ENCODE results near the gene ZBTB20. TPM values are rescaled to one million over a fixed set of nuclear protein-coding genes. Genes with fewer than 3 reads are reported as not detected.

ZBTB20 gene
- total RNA-seq, 2 donors from 2014 or later, result 5.7 to 17.7 TPM

GRCh38 chr3:114487502-114487901 lies 659.6 kb downstream of the ZBTB20 start:
- Mint-ChIP-seq H3K4me1 (no peaks in the 10 kb centered on the region), H3K27me3 (no peaks in the 10 kb centered on the region), H3K9me3 (no peaks in the 10 kb centered on the region), H3K4me3 (no peak overlapping the region), H3K36me3 (ENCODE audit: low read depth) (no peaks in the 10 kb centered on the region), H3K27ac (no peak overlapping the region)
- ATAC-seq (replicated peaks), result no peak

DNA sequence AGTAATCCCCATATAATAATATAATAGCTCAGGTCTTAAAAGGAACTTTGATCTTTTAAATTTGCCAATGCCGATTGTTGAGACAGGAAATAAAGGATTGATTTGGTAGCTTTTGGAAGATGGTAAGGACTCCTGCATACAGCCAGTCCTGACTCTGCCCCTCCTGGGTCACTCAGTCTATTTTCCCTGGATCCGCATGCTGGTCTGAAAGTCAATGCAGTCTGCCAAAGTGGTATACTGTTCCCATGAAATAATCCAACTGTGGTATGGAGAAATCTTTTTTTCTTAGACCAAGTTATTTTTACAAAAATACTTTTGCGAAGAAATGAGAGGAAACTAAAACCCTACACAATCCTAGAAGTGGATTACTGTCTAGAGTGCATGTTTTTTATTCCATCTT lies 662.2 kb downstream of the ZBTB20 start:
- Mint-ChIP-seq H3K27ac (no peak overlapping the region), H3K4me3 (no peak overlapping the region), H3K27me3 (no peaks in the 10 kb centered on the region), H3K36me3 (ENCODE audit: low read depth) (no peaks in the 10 kb centered on the region), H3K4me1 (peaks cover 12% of the 10 kb centered on the region), H3K9me3 (no peaks in the 10 kb centered on the region)
- no peak for ATAC-seq (replicated peaks)

GRCh38 chr3:114481113-114481512 lies 666.0 kb downstream of the ZBTB20 start:
- peak overlapping the region; percentile 11 for H3K27ac Mint-ChIP-seq
- peak overlapping the region; percentile 22 for H3K4me3 Mint-ChIP-seq
- no peaks in the 10 kb centered on the region for H3K9me3 Mint-ChIP-seq
- H3K27me3 Mint-ChIP-seq, result no peaks in the 10 kb centered on the region
- H3K36me3 Mint-ChIP-seq (ENCODE audit: low read depth), result no peaks in the 10 kb centered on the region
- peak; percentile 42 for ATAC-seq (replicated peaks)
- H3K4me1 Mint-ChIP-seq, result peaks cover 12% of the 10 kb centered on the region

DNA sequence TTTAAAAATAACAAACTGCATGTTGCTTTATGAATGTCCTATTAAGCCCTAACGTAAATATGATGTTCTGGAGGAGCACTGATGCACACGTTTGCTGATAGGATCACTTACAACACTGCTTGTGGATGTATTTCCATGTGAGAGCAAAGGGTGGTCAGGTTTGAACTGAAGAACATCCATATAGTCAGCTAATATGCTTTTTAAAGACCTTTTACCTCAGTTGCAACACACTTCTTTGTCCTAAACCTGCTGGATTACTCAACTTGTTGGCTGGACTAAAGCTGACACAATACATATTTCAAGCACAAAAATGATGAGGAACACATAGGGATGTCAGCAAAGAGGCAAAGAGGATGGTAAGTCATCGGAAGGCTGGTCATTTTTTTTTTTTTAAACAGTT lies 666.6 kb downstream of the ZBTB20 start:
- Mint-ChIP-seq H3K27me3 (no peaks in the 10 kb centered on the region), H3K9me3 (no peaks in the 10 kb centered on the region), H3K36me3 (ENCODE audit: low read depth) (no peaks in the 10 kb centered on the region), H3K27ac (no peak overlapping the region), H3K4me3 (no peak overlapping the region), H3K4me1 (peaks cover 12% of the 10 kb centered on the region)
- ATAC-seq (replicated peaks), result no peak

- no peak overlapping the region for H3K27ac Mint-ChIP-seq
- H3K4me3 Mint-ChIP-seq, result no peak overlapping the region
- no peaks in the 10 kb centered on the region for H3K27me3 Mint-ChIP-seq
- no peak for ATAC-seq (replicated peaks)
- H3K36me3 Mint-ChIP-seq (ENCODE audit: low read depth), result no peaks in the 10 kb centered on the region
- no peaks in the 10 kb centered on the region for H3K9me3 Mint-ChIP-seq
- peaks cover 12% of the 10 kb centered on the region for H3K4me1 Mint-ChIP-seq
Observed at GRCh38 chr3:114478801-114479200, 668.3 kb downstream of the ZBTB20 start.

- H3K9me3 Mint-ChIP-seq, result no peaks in the 10 kb centered on the region
- H3K4me1 Mint-ChIP-seq, result peaks cover 4% of the 10 kb centered on the region
- H3K4me3 Mint-ChIP-seq, result no peak overlapping the region
- H3K27ac Mint-ChIP-seq, result no peak overlapping the region
- no peaks in the 10 kb centered on the region for H3K27me3 Mint-ChIP-seq
- no peak for ATAC-seq (replicated peaks)
- H3K36me3 Mint-ChIP-seq (ENCODE audit: low read depth), result no peaks in the 10 kb centered on the region
Observed at GRCh38 chr3:114476511-114476910, 670.6 kb downstream of the ZBTB20 start.

- Mint-ChIP-seq H3K36me3 (ENCODE audit: low read depth) (no peaks in the 10 kb centered on the region), H3K4me3 (no peak overlapping the region), H3K27ac (no peak overlapping the region), H3K4me1 (no peaks in the 10 kb centered on the region), H3K9me3 (no peaks in the 10 kb centered on the region), H3K27me3 (no peaks in the 10 kb centered on the region)
- ATAC-seq (replicated peaks), result no peak
Observed at GRCh38 chr3:114471478-114471877, 675.6 kb downstream of the ZBTB20 start.

- Mint-ChIP-seq H3K4me3 (no peak overlapping the region), H3K36me3 (ENCODE audit: low read depth) (no peaks in the 10 kb centered on the region), H3K4me1 (no peaks in the 10 kb centered on the region), H3K27me3 (no peaks in the 10 kb centered on the region), H3K27ac (no peak overlapping the region), H3K9me3 (no peaks in the 10 kb centered on the region)
- ATAC-seq (replicated peaks), result no peak
Observed at GRCh38 chr3:114469070-114469469, 678.0 kb downstream of the ZBTB20 start.

- H3K36me3 Mint-ChIP-seq (ENCODE audit: low read depth), result no peaks in the 10 kb centered on the region
- H3K9me3 Mint-ChIP-seq, result no peaks in the 10 kb centered on the region
- no peaks in the 10 kb centered on the region for H3K4me1 Mint-ChIP-seq
- no peak overlapping the region for H3K4me3 Mint-ChIP-seq
- H3K27me3 Mint-ChIP-seq, result no peaks in the 10 kb centered on the region
- H3K27ac Mint-ChIP-seq, result no peak overlapping the region
- no peak for ATAC-seq (replicated peaks)
Observed at GRCh38 chr3:114466816-114467215, 680.3 kb downstream of the ZBTB20 start.

GRCh38 chr3:114466251-114466650 lies 680.8 kb downstream of the ZBTB20 start:
- Mint-ChIP-seq H3K27ac (no peak overlapping the region), H3K9me3 (no peaks in the 10 kb centered on the region), H3K27me3 (no peaks in the 10 kb centered on the region), H3K36me3 (ENCODE audit: low read depth) (no peaks in the 10 kb centered on the region), H3K4me1 (no peaks in the 10 kb centered on the region), H3K4me3 (no peak overlapping the region)
- no peak for ATAC-seq (replicated peaks)

DNA sequence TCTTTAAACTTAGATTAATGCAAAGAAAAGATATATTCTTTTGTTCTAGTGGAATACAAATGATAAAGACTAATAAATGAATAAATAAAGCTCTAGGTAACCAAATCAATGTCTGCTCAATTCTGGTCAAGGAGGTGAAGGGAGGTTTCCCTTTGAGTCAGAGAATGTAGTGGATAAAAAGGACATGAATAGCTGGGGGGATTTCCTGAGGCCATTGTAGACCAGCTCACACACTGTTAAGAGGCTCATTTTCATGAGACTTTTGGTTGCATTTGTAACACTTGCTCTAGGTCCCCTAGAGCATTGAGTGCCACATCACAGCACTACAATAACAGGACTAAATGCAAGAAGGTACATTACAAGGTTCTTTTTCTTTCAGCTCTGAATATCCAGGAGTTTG lies 682.5 kb downstream of the ZBTB20 start:
- no peak overlapping the region for H3K27ac Mint-ChIP-seq
- no peak overlapping the region for H3K4me3 Mint-ChIP-seq
- H3K4me1 Mint-ChIP-seq, result no peaks in the 10 kb centered on the region
- H3K9me3 Mint-ChIP-seq, result no peaks in the 10 kb centered on the region
- peak; percentile 63 for ATAC-seq (replicated peaks)
- H3K27me3 Mint-ChIP-seq, result no peaks in the 10 kb centered on the region
- H3K36me3 Mint-ChIP-seq (ENCODE audit: low read depth), result no peaks in the 10 kb centered on the region

DNA sequence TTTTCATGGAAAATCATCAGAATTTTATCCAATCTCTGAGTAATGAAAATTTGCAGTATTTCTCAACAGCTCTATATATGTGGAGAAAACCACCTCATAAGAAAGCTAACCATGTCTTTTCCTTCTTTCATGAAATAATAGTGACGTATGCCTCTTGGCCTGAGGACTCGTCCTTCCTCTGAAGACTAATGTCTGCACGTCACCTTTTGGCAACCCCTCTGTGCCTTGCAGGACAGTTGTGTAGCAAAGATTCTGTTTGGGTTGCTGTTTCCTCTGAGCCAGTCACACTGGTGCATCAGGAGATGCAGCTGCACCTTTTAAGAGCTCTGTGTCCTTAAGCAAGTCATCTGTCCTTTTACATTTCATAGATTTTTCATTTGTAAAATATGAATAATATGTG lies 684.3 kb downstream of the ZBTB20 start:
- Mint-ChIP-seq H3K36me3 (ENCODE audit: low read depth) (no peaks in the 10 kb centered on the region), H3K9me3 (no peaks in the 10 kb centered on the region), H3K27ac (no peak overlapping the region), H3K27me3 (no peaks in the 10 kb centered on the region), H3K4me3 (no peak overlapping the region), H3K4me1 (no peaks in the 10 kb centered on the region)
- no peak for ATAC-seq (replicated peaks)

GRCh38 chr3:114460459-114460858 lies 686.6 kb downstream of the ZBTB20 start:
- Mint-ChIP-seq H3K4me3 (no peak overlapping the region), H3K27ac (no peak overlapping the region), H3K4me1 (no peaks in the 10 kb centered on the region), H3K27me3 (no peaks in the 10 kb centered on the region), H3K9me3 (no peaks in the 10 kb centered on the region), H3K36me3 (ENCODE audit: low read depth) (no peaks in the 10 kb centered on the region)
- no peak for ATAC-seq (replicated peaks)

- ATAC-seq (replicated peaks), result no peak
- no peaks in the 10 kb centered on the region for H3K9me3 Mint-ChIP-seq
- H3K27me3 Mint-ChIP-seq, result no peaks in the 10 kb centered on the region
- no peak overlapping the region for H3K4me3 Mint-ChIP-seq
- H3K36me3 Mint-ChIP-seq (ENCODE audit: low read depth), result no peaks in the 10 kb centered on the region
- no peak overlapping the region for H3K27ac Mint-ChIP-seq
- H3K4me1 Mint-ChIP-seq, result no peaks in the 10 kb centered on the region
Observed at GRCh38 chr3:114456742-114457141, 690.3 kb downstream of the ZBTB20 start.

- no peaks in the 10 kb centered on the region for H3K9me3 Mint-ChIP-seq
- no peaks in the 10 kb centered on the region for H3K4me1 Mint-ChIP-seq
- no peak overlapping the region for H3K27ac Mint-ChIP-seq
Observed at GRCh38 chr3:114455432-114455831, 691.7 kb downstream of the ZBTB20 start.

GRCh38 chr3:114454551-114455251 lies 692.4 kb downstream of the ZBTB20 start:
- Mint-ChIP-seq H3K27ac (no peak overlapping the region), H3K4me3 (no peak overlapping the region), H3K9me3 (no peaks in the 10 kb centered on the region), H3K36me3 (ENCODE audit: low read depth) (no peaks in the 10 kb centered on the region), H3K4me1 (no peaks in the 10 kb centered on the region), H3K27me3 (no peaks in the 10 kb centered on the region)
- peak; percentile 21 for ATAC-seq (replicated peaks)

More at GRCh38 chr3:114455432-114455831, 691.7 kb downstream of the ZBTB20 start:
- H3K36me3 Mint-ChIP-seq (ENCODE audit: low read depth), result no peaks in the 10 kb centered on the region
- H3K4me3 Mint-ChIP-seq, result no peak overlapping the region
- no peaks in the 10 kb centered on the region for H3K27me3 Mint-ChIP-seq
- ATAC-seq (replicated peaks), result no peak
